Measurements from ENCODE around the gene PLLP.
"Not testable (repeated sequence)": the region's sequence is repeated elsewhere in the genome, so short reads cannot be mapped to it uniquely, and the experiment has no call there.

The PLLP gene

GRCh38 chr16:57273359-57273758, 11.1 kb downstream of the PLLP start:
- DNase-seq = no peak

DNA sequence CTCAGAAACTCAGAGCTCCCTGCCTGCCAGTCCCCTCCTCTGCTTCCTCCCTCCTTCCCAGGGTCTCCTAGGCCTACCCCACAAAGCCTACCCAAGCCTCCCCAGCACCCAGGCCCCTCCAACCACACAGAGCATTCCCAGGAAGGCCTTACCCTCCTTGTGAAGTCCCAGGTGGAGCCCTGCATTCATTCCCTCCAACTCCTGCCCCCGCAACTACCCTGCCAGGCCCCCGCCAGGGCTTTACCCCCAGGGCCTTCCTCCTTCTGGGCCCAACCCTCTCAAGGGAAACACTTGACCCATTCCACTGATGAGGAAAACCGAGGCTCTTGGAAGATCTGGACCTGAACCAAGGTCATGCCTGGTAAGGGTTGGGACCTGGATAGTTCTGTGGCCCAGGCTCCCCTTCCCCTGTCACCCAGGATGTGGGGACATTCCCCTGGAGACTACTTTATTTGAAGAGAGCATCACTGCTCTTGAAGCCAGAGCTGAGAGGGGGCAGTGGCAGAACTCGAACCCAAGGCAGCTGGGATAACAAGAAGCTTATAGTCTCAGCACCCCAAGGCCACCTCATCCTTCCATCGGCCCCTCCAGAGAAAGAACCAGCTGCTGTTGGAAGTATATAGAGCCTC, 12.5 kb downstream of the PLLP start:
- no peak for DNase-seq

- DNase-seq = no peak
These were observed 13.5 kb downstream of the PLLP start for GRCh38 chr16:57271063-57271345.

GRCh38 chr16:57270221-57271062, 14.0 kb downstream of the PLLP start:
- no peak for DNase-seq

- DNase-seq = no peak
These were observed 15.4 kb downstream of the PLLP start for GRCh38 chr16:57268804-57269800.

DNA sequence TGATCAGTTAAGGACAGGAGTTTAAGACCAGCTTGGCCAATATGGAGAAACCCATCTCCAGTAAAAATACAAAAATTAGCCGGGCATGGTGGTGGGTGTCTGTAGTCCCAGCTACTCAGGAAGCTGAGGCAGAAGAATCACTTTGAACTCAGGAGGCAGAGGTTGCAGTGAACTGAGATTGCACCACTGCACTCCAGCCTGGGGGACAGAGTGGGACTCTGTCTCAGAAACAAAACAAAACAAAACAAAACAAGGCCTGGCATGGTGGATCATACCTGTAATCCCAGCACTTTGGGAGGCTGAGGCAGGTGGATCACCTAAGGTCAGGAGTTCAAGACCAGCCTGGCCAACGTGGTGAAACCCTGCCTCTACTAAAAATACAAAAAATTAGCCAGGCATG, 17.1 kb downstream of the PLLP start:
- DNase-seq = not testable (repeated sequence)

GRCh38 chr16:57266531-57267260, 17.8 kb downstream of the PLLP start:
- DNase-seq = no peak

GRCh38 chr16:57265850-57266530, 18.5 kb downstream of the PLLP start:
- DNase-seq = no peak

DNA sequence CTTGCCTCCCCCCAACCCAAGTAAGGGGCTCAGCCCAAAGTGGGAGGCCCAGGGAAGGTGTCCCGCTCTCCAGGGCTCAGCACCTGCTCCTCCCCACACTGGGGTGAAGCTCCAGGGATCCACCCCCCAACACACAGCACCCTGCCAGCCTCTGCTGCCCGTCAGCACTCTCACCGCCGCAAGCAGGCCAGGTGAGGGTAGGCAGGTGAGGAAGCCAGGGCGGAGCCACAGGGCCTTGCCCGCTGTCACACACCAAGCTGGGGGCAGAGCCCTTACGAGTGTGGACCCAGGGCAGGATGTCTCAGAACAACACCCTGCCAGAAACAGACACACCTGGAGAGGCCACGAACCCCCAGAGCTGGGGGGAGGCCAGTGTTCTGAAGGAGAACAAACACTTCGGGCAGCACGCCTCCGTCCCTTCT, 19.5 kb downstream of the PLLP start:
- no peak for DNase-seq

- no peak for DNase-seq
These were observed 20.1 kb downstream of the PLLP start for GRCh38 chr16:57264381-57264780.

GRCh38 chr16:57263541-57264351, 20.7 kb downstream of the PLLP start:
- DNase-seq = no peak

- DNase-seq = no peak
These were observed 21.5 kb downstream of the PLLP start for GRCh38 chr16:57262841-57263540.

DNA sequence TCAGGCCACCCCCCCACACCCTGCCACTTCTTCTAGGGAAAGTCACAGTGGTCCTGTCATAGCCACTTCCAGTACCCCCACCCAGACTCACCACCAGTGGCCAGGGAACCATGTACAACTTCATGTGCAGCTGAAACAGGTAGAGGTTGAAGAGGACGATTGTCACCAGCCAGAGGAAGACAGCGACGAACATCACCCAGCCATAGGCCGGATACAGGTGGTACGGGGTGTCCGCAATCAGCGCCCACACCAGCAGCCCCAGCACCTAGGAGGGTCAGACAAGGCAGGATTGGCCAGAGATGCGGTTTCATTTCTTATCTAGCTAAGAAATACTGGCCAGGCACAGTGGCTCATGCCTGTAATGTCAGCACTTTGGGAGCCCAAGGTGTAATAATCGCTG, 22.7 kb downstream of the PLLP start:
- DNase-seq = no peak

DNA sequence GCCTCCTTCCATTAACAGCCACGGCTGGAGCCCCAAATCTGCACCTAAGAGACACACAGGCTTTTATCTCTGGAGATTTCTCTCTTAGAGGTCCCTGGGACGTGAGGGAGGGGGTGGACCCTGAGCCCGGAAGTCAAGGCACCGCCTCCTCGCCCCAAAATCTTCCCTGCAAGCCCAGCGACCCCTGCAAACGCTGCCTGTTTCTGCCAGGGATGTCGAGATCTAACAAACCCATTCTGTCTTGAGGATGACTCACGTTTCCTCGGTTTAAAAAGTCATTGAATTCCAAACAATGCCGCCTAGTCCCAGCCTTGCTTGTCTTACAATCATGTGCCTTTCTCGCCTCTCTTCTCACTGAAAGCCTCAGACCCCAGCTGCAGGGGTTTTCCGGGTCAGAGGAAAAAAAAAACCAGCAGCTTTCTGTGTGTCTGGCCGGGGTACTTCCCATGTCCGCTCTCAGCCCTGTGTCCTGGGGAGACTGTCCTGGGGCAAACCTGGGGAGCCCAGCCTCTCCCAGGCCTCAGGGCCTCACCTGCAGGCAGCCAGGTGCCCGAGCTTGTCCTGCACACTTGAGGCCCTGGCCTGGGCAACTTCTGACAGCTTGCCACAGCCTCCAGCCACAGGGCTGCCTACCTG, 24.1 kb downstream of the PLLP start:
- peak; percentile 69 for DNase-seq

- no peak for DNase-seq
These were observed 25.5 kb downstream of the PLLP start for GRCh38 chr16:57258910-57259475.

DNA sequence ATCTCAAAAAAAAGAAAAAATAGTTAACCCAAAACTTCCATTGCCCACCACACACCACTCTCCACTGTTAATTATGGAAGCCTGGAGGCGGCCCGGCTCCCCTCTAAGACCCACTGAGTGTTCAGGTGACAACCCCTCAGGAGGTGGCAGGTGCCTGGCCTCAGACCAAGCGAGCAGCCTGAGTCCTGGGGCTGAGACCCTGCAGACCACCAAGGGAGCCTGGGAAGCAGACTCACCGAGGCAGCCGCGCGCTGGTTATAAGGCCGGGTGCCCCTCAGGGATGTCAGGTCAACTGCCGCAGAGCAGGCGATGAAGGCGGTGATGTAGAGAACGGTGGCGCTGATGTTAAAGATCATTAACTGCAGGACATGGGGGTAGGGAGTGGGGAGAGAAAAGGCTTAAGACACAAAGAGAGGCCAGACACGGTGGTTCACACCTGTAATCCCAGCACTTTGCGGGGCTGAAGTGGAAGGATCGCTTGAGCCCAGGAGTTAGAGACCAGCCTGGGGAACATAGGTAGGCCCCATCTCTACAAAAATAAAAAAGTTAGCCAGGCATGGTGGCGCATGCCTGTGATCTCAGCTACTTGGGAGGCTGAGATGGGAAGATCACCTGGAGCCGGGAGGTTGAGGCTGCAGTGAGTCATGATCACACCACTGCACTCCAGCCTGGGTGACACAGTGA, 26.1 kb downstream of the PLLP start:
- no peak for DNase-seq

DNA sequence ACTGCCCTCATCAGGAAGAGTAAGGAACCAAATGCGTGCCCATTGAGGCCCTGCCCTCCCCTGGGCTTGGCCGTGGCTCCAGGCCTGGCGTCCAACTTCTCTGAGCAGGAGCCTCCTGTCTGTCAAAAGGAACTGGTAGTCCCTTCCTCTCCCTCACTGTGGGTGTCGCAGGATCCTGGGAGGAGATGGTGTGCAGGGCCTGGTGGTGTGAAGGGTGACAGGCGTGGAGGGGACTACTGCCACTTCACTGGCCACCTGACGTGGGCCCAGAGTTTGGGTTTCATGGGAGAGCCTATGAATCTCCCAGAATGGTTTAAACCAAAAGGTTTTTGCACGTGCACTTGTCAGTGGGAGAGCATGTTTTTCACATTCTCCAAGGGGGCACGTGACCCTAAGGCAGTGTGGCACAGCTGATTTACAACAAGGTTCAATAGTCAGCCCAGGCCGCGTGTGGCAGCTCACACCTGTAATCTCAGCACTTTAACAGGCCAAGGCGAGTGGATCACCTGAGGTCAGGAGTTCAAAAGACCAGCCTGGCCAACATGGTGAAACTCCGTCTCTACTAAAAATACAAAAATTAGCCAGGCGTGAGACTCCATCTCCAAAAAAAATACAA, 26.9 kb downstream of the PLLP start:
- DNase-seq = no peak

Data from fibroblast of skin of back (primary cell).